Osteocyte (in vitro differentiated cells): ENCODE results near the gene TMEM37. TPM values are rescaled to one million over a fixed set of nuclear protein-coding genes. Genes with fewer than 3 reads are reported as not detected.

Experiments
- DNase-seq: peaks from one replicate; pipeline ENCODE4 v3.0.0; 2021; ENCODE audit warnings: mixed read lengths; ENCODE audit not compliant: unreplicated experiment; ENCODE audit errors: extremely low spot score
- H3K27ac Mint-ChIP-seq: one replicate; pipeline ENCODE4 v1.8.0; 2021; ENCODE audit warnings: mild to moderate bottlenecking, mixed read lengths; ENCODE audit not compliant: unreplicated experiment
- H3K27me3 Mint-ChIP-seq: one replicate; pipeline ENCODE4 v1.8.0; 2021; ENCODE audit warnings: mixed read lengths; ENCODE audit not compliant: unreplicated experiment
- H3K36me3 Mint-ChIP-seq: one replicate; pipeline ENCODE4 v1.8.0; 2021; ENCODE audit warnings: mixed read lengths; ENCODE audit not compliant: unreplicated experiment
- H3K4me1 Mint-ChIP-seq: one replicate; pipeline ENCODE4 v1.8.0; 2021; ENCODE audit warnings: mixed read lengths; ENCODE audit not compliant: unreplicated experiment
- H3K4me3 Mint-ChIP-seq: one replicate; pipeline ENCODE4 v1.8.0; 2021; ENCODE audit warnings: mild to moderate bottlenecking, moderate library complexity, mixed read lengths; ENCODE audit not compliant: unreplicated experiment
- H3K9me3 Mint-ChIP-seq: one replicate; pipeline ENCODE4 v1.8.0; 2021; ENCODE audit warnings: mixed read lengths; ENCODE audit not compliant: unreplicated experiment
- total RNA-seq: library from RNA; stranded (reverse); gene quantifications from 2 replicates; pipeline ENCODE4 v1.2.1, GENCODE V29; 2021
- TF ChIP-seq, protein P1 (sequence below): fragments of 200-600 bp; sonication (generic); IDR thresholded peaks from 2 replicates; pipeline ENCODE4 v1.5.0; 2021; ENCODE audit warnings: antibody characterized with exemption, mild to moderate bottlenecking, moderate library complexity

Gene TMEM37
- total RNA-seq, 1 donor from 2014 or later = 0.40 TPM

- no peak overlapping the region for H3K4me3 Mint-ChIP-seq
Observed at GRCh38 chr2:119465687-119466086, 34.0 kb downstream of the TMEM37 start.

DNA sequence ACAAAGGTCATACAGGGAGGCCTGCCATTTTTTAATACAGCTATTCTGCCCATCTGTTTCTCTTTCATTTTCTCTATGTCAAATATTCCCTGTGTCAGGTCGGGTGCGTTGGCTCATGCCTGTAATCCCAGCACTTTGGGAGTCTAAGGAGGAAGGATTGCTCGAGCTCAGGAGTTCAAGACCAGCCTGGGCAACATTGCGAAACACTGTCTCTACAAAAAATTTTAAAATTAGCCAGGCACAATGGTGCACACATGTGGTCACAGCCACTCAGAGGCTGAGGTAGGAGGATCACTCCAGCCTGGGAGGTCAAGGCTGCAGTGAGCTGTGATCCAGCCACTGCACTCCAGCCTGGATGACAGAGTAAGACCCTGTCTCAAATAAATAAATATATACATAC, 34.7 kb downstream of the TMEM37 start:
- Mint-ChIP-seq H3K9me3 (no peaks in the 10 kb centered on the region), H3K27ac (no peak overlapping the region), H3K27me3 (peaks cover 34% of the 10 kb centered on the region), H3K4me1 (no peaks in the 10 kb centered on the region), H3K36me3 (no peaks in the 10 kb centered on the region), H3K4me3 (no peak overlapping the region)
- TF ChIP-seq, protein P1, sequence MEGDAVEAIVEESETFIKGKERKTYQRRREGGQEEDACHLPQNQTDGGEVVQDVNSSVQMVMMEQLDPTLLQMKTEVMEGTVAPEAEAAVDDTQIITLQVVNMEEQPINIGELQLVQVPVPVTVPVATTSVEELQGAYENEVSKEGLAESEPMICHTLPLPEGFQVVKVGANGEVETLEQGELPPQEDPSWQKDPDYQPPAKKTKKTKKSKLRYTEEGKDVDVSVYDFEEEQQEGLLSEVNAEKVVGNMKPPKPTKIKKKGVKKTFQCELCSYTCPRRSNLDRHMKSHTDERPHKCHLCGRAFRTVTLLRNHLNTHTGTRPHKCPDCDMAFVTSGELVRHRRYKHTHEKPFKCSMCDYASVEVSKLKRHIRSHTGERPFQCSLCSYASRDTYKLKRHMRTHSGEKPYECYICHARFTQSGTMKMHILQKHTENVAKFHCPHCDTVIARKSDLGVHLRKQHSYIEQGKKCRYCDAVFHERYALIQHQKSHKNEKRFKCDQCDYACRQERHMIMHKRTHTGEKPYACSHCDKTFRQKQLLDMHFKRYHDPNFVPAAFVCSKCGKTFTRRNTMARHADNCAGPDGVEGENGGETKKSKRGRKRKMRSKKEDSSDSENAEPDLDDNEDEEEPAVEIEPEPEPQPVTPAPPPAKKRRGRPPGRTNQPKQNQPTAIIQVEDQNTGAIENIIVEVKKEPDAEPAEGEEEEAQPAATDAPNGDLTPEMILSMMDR = no peak
- DNase-seq = no peak

More at GRCh38 chr2:119465687-119466086, 34.0 kb downstream of the TMEM37 start:
- no peak for DNase-seq
- TF ChIP-seq, protein P1 = no peak
- H3K36me3 Mint-ChIP-seq = no peaks in the 10 kb centered on the region
- H3K27me3 Mint-ChIP-seq = peaks cover 32% of the 10 kb centered on the region
- no peak overlapping the region for H3K27ac Mint-ChIP-seq
- H3K4me1 Mint-ChIP-seq = no peaks in the 10 kb centered on the region
- H3K9me3 Mint-ChIP-seq = no peaks in the 10 kb centered on the region

- no peak overlapping the region for H3K27ac Mint-ChIP-seq
Observed at GRCh38 chr2:119468154-119468955, 36.7 kb downstream of the TMEM37 start.

DNA sequence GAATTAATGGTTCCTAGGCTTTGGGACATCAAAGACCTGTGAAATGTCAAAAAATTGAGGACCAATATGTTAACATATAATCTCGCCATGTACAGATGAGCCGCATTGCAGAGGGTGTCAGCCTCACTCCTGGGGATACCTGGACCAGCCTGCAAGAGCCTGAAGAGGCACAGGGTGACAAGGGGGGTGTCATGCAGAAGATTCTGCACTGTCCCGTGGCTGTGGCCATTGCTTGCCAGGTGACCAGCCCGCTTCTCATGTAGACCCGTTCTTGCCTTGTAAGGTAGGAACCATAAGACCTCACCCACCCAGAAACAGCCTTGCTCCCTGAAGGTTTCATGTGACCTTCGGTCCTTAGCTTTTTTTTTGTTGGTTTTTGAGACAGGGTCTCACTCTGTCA, 37.5 kb downstream of the TMEM37 start:
- Mint-ChIP-seq H3K36me3 (no peaks in the 10 kb centered on the region), H3K4me3 (no peak overlapping the region), H3K27me3 (peaks cover 36% of the 10 kb centered on the region), H3K27ac (no peak overlapping the region), H3K4me1 (no peaks in the 10 kb centered on the region), H3K9me3 (no peaks in the 10 kb centered on the region)
- no peak for DNase-seq
- TF ChIP-seq, protein P1 = no peak

More at GRCh38 chr2:119468154-119468955, 36.7 kb downstream of the TMEM37 start:
- DNase-seq = no peak
- TF ChIP-seq, protein P1 = no peak
- H3K36me3 Mint-ChIP-seq = no peaks in the 10 kb centered on the region
- H3K9me3 Mint-ChIP-seq = no peaks in the 10 kb centered on the region
- H3K27me3 Mint-ChIP-seq = peaks cover 39% of the 10 kb centered on the region
- no peak overlapping the region for H3K4me3 Mint-ChIP-seq
- H3K4me1 Mint-ChIP-seq = no peaks in the 10 kb centered on the region

DNA sequence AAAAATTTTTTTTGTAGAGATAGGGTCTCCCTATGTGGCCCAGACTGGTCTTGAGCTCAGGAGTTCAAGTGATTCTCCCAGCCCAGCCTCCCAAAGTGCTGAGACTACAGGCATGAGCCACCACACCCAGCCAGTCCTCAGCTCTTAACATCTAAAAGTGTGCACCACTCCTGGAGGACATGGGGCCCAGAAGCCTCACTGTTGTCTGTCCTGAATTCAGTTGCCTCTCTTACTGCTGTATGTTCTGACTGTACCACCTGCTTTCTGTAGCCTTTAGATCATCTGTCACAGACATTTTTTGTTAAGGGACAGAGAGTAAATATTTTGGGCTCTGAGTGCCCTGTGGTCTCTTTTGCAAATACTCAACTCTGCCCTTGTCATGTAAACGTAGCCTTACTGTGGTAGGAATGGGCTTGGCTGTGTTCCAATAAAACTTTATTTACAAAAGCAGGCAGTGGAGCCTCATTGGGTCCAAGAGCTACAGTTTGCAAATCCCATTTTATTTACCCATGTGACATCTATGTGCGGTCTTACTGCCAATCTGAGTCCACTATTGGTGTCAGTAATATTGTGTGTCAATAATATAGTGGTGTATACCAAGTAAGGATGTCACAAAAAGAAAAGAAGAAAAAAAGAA, 38.1 kb downstream of the TMEM37 start:
- DNase-seq = no peak
- Mint-ChIP-seq H3K4me3 (no peak overlapping the region), H3K9me3 (no peaks in the 10 kb centered on the region), H3K27ac (no peak overlapping the region), H3K36me3 (no peaks in the 10 kb centered on the region), H3K27me3 (peaks cover 36% of the 10 kb centered on the region), H3K4me1 (no peaks in the 10 kb centered on the region)
- TF ChIP-seq, protein P1 = no peak
